HG02884 (cell line): ENCODE results near the gene SAP25.
"Not testable (repeated sequence)": the region's sequence is repeated elsewhere in the genome, so short reads cannot be mapped to it uniquely, and the experiment has no call there.

Experiments
- ATAC-seq: cut with Tn5 transposase; IDR thresholded peaks from one replicate; pipeline ENCODE4 v1.9.1; 2021; ENCODE audit warnings: mild to moderate bottlenecking, moderate library complexity; ENCODE audit not compliant: unreplicated experiment

The SAP25 gene

DNA sequence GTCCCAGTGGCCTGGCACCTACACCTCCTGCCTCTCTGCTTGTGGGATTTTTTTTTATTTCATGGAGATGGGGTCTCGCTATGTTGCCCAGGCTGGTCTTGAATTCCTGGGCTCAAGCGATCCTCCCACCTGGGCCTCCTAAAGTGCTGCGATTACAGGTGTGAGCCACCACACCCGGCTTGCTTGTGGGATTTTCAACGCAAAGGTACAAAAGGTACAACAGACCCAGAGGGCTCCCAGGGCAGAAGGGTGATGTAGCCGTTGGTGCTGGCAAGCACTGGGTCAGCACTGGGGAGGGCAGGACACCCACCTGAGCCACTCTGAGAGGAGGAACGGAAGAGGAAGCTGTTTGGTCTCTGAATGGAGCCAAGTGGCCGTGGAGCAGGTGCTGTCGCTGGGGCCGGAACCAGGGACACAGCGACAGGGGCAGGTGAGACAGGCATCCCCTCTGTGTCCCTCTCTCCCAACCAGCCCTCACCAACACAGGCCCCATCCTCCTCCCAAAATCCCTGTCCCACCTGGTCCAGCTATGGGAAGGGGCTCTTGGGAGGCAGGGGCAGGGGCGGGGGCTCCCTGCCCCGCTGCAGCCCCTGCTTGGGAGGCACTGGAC is 2.8 kb upstream of the SAP25 start:
- ATAC-seq: no peak

DNA sequence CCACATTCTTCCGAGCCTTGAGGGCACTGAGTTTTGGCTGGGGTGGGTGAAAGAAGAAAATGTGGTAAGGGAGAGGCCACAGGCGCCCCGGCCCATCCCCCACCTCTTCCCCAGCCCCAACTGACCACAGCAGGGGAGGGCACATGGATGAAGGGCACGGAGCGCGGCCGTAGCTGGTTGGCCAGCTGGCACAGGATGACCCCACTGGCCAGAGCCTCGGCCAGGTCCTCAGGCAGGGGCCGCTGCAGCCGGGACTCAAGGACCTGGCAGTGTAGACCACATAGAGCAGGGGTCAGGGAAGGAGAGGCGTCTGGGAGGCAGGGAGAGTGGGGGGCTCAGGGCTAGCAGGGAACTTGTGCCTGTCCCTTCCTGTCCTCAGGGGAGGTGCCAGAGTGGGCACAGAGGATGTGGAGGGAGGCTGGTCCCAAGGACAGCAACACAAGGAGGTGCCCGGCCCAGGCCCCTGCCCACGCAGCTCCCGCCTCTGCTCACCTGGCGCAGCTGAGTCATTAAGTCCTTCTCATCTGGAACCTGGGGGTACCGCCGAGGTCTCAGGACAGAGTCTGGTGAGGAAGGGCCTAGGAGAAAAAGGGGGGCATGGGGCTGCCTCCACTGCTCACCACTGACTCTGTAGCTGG is 2.2 kb upstream of the SAP25 start:
- ATAC-seq: no peak

DNA sequence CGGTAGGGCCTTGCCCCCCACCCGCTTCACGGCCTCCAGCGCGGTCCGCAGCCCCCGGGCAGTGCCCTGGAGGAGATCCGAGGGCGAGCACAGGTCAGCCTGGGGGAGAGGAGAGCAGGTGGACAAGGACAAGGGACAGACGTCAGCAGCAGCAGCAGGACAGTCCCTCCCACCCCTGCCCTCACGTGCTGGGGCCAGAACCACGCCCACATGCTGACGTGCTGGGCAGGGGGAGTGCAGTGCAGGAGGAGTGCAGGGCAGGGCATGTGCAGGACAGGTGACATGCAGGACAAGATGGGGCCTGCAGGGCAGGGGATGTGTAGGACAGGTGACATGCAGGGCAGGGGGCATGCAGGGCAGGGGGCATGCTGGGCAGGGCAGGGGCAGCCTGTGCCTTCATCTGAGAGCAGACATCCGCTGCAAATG is 1.5 kb upstream of the SAP25 start:
- no peak for ATAC-seq

DNA sequence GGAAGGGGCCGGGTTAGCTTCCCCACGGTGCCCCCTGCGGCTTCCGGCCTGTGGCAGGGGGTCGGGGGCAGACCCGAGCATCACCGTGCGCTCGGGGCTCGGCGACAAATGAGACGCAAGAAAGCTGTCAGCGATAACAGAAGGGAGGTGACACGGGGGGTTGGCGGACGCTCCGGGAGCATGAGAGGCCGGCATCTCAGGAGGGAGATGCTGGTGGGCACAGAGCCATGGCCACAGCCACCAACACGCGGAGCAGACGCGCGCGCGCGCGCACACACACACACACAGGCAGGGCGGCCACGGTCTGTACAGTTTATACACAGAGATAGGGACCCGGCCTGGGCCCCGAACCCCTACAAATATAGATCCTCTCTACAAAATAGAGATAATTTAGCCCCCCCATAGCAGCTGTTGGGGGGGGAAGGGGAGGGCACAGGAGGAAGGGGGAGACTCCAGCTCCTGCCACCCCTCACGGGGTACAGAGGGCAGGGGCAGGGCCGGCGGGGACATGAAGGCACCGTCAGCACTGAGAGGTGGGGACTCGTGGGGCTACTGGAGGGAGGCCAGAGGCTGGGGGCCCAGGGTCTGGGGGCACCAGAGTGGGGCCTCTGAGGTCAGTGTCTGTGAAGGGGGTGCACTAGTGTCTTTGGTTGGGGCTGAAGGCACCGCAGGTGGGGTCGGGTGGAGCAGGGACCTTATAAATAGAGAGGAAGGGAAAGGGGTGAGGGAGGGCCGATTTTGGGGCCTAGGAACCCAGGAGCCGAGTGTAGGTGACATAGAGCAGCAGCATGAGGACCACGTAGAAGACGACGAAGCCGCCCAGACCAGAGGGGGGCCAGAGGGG is 884 bp upstream of the SAP25 start:
- ATAC-seq: no peak

DNA sequence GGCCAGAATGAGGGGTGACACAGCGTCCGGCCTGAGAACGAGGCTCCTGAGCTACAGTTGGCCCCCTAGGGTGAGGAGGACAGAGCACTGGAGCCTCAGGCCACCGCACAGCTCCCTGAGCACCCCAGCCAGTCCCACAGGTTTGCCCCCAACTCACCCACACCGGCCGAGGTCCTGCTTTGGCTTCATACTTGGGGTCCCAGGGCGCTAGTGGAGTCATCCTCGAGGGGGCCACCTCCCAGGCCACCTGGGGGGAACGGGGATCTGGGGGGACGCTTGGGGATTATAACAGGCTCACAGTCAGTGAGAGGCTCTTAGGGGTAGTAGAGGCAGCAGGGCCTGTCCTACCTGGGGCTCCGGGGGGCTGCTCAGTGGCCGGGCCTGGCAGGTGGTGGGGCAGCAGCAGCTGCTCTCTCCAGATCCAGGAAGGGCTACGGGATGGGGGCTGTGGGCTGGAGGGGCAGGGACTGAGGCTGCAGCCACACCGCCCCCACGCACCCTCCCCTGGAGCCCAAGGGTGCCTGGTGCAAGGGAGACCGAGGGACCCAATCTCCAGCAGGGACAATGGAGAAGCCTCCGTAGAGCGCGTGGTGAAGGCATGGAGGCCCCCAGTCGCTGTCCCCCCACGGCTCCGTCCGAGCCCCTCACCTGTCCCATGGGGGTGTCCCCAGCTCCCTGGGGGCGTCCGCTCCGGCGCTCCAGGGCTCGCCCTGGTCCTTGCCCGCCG is 588 bp downstream of the SAP25 start:
- ATAC-seq: no peak

DNA sequence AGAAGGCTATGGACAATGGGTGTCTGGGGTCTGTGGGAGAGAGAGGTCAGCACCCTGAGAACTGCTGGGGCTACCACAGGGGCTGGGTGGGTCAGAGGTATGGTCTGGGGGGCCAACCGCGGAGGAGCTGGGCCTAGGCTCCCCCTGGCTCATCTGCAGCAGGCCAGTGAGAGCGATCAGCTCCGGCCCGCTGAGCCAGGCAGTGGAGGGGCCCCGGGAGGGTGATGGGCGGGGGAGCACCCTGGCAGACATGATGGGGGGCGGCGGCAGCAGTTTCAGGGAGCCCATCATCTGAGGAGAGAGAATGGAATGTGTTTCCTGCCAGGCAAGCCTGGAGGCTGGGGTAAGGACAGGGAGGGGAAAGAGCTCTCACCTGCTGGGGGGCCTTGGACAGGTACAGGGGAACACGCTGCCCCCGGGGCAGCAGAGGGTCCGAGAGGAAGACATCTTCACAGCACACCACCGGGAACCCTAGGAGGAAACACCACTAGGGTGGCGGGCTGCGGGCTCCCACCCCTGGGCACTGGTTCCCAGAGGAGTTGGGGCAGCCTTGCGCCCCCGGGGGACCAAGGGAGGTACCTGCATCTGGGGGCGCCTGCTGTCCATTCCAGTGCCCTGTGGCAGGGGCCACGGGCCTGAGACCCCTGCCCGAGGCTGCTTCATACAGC is 1.3 kb downstream of the SAP25 start:
- ATAC-seq: no peak

DNA sequence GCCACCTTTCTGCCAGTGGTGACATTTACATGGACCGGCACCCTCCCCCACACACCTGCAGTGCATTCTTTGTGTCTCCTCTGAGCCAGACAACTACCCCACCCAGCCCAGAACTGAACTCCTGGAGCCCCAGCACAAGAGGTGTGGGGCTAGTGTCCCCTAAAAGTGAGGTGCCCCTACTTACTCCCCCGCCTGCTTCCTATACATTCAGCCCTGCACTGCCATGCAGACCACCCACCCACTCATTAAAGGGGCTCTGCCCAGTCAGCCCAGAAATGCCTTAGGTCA is 1.9 kb downstream of the SAP25 start:
- ATAC-seq: no peak

DNA sequence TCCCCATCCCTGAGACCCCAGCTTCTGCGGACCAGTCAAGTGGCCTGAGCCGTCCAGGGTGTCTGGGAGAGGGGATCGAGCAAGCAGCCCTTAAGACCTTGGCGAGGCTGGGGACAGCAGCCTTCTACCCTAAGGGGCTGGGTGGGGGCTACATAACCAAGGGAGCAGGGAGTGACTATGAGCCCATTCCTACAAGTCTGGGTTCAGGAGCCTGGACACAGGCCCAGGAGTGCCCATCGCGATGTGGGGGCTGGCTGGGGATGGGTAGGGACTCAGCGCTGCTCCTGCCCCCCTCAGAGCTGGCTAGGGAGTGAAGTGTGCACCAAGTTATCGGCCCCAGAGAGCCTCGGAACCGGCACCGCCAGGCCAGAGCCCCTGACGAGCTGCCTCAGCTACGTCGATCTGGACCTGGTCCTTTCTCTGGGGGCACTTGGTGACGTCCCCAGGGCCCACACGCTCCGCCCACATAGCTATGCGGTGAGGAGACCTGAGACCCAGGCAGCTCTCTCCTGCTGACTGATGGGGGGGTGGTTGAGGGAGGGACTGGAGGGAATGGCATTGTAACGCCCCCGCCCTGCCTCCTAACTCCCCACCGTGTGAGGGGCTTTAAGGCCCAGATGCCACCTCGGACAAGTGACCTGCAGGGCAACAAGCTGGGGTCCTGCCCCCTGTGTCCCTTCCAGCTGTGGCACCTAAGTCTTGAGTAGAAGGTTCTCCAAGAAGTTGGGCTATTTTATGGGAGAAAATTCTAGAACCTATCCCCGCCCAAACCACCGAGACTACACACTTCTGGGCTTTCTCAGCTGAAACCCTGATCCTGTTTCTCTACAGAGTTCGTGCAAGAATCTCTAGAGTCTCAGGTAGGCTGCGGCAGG is 2.5 kb downstream of the SAP25 start:
- ATAC-seq: no peak

DNA sequence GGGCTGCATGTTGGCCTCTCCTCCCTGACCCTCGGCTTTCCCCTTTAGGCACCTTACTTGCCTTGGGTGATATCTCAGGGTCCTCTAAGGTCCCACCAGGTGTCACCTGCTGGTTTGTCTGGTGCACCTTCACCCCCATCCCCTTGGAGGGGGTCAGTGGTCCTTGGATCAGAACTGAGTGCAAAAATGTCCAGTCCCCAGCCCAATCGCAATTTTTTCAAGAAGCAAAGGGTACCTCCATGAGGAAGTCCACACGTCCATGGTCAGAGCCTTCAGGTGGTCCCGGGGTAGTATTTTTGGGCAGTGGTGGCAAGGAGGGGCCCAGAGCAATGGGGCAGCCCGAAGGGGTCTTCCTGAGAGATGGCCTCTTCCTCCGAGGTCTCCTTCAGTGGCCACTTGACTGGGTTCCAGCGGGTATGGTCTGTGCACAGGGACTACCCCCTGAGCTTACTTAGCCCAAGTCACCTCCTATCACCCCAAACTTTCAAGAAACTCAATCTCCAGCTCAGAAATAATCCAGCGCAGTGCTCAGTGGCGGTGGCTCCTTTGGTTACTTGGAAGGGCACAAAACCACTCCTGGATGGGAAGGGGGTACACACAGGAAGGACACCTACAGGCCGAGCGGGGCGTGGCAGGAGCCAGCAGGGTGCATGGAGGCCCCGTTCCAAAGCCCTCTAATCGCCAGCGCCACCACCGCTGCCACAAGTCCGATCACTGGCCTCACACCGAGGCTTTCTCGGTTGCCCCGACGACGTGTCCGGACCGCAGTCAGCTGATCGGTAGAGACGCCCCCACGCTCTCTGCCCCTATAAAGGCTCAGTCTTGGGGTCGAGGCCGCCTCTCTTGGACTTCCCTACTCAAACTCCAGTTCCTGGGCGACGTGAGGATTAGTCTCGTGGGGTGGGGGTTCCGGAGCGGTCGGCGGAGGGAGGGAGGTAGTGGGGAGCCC is 4.5 kb downstream of the SAP25 start:
- ATAC-seq: no peak

DNA sequence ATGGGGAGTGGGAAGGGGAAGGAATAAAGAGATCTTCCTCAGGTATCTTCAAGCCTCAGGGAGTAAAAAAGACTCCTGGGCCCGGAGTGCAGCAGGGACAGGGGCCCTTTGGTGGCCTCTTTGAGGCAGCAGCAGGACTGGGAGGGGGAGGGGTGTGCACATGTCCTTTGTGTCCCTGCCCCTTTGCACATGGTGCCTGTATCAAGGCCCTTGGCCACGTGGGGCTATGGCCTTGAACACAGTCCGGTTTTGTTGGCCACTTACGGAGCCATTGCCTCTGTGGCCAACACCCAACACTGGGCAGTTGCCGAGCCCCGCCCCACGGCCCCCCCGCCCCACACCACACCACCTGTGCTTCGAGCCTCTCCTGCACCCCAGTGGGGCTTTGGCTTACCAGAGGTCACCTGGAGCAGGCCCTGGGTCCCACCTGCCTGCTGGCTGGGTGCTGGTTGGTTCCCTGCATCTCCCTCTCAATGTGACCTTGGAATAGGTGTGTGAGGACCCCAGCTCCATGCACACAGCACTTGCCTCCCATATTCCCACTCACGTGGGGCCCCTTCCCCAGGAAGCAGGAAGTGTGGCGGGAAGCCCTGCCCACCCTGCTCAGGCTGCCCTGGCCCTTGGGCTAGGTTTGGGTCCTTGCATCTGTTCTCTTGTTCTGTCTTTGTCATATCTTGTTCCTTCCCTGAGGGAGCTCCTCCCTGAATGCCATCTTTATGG is 5.4 kb downstream of the SAP25 start:
- ATAC-seq: no peak

DNA sequence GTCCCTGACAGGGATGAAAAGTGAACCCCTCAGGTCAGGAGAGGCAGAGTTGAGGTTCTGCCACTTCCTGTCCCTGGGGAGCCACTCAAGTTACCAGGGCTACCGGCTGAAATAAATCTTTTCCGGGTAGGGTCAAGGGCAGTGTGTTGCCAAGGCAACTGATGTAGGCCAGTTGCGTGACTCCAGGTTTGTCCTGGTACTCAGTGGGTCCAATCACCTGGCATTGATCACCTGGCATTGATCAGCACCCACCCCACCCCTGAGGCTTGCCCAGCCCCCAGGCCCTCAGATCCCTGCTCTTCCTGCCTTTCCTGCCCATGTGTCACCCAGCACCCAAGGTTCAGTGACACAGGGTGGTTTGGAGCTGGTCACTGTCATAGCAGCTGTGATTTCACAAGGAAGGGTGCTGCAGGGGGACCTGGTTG is 5.9 kb downstream of the SAP25 start:
- ATAC-seq: no peak

DNA sequence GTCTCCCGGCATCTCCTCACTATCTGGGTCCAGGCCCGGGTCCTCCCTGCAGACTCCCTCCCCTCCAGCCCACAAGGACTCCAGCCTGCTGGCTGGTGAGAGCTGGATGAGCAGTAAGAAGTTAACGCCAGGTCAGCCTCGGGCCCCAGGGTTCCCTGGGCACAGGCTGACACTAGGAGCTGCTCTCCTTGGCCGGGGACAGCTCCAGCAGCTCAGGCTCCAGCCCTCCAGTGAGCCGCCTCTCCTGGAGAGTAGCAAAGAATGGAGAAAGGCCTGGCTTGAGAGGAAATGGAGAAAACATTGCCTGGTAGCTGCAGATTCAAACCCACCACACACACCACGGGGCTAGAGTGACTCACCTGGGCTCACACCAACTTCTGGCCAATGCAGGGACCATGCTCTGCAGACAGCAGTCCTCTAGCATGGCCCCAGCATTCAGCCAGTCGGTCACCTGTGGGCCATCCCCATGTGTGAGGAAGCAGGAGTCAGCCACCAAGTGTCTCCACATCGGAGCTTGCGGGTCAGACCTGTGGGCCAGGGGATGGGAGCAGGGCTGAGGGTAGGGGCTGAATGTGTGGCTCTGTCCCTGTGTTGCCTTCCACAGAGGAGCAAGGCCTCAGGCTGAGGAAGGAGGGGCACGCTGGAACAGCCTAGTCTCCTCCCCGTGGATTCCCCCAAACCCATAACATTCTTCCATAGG is 6.5 kb downstream of the SAP25 start:
- no peak for ATAC-seq

DNA sequence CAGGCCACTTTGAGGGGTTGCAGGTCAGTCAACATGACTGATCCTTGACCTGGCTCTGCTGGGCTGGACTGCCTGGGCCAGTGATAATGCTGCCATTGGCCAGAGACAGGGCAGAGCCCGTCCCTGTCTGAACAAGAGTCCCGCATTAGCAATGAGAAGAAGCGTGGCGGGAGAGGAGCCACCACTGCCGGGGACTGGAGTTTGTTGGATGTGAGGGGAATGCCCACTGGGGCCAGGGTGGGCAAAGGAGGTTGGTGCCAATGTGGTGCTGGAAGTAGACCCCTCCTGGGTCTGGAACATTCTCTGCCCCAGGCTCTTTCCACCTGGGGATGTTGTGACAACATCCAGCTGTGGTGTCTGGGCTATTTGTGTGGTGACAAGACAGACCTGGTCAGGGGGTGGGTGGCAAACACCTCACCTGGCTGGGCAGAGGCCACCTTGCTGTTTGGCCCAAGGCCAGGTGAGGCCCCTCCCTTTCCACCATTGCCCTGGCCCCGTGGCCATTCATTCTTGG is 7.6 kb downstream of the SAP25 start:
- no peak for ATAC-seq

DNA sequence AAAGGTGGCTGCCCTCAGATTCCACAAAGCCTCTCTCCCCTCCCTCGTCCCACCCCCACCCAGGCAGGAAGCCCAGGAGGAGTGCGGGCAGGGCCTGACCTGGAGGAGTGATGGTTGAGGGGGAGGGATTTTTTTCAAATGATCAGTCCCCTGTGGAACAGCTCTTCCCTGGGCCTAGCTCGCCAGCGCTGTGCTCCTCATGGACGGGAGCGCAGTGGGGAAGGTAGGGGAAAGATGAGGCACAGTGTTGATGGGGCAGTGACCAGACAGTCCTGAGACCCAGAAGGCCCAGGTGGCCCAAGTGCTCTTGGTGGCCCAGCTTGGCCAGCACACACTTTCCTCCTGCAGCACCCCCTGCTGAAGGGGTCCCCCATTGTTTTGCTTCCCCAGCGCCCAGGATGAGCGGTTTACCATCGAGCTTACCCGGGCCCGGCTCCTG is 8.5 kb downstream of the SAP25 start:
- ATAC-seq: no peak

DNA sequence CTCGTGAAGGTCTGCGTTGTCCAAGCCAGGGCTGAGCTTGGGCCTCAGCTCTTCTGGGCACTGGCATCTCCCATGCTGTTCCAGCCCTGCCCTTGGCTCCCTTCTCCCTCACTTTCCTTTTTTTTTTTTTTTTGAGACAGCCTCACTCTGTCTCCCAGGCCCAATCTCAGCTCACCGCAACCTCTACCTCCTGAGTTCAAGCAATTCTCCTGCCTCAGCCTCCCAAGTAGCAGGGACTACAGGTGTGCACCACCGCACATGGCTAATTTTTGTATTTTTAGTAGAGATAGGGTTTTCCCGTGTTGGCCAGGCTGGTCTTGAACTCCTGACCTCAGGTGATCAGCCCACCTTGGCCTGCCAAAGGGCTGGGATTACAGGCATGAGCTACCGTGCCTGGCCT is 9.3 kb downstream of the SAP25 start:
- ATAC-seq: not testable (repeated sequence)

DNA sequence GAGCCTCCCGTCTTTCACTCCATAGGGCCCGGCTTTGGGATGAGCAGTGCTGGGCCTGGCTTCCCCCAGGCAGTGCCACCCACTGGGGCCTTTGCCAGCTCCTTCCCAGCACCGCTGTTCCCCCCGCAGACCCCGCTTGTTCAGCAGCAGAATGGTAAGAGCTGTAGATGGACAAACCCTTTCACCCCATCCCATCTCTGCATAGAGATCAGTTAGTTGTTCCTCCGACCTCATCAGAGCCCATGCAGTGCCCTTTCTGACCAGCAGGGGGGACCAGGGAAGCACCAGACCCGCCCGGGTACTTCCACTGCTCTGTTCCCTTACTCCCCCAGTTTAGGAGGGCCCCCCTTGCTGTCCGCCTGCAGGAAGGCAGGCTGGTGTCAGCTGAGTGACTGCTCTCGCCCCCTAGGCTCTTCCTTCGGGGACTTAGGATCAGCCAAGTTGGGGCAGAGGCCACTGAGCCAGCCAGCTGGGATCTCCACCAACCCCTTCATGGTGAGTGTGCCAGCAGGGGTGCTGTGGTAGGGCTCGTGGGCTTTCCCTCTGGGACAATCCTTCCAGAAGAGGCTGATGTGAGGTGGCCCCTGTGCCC is 9.8 kb downstream of the SAP25 start:
- no peak for ATAC-seq

DNA sequence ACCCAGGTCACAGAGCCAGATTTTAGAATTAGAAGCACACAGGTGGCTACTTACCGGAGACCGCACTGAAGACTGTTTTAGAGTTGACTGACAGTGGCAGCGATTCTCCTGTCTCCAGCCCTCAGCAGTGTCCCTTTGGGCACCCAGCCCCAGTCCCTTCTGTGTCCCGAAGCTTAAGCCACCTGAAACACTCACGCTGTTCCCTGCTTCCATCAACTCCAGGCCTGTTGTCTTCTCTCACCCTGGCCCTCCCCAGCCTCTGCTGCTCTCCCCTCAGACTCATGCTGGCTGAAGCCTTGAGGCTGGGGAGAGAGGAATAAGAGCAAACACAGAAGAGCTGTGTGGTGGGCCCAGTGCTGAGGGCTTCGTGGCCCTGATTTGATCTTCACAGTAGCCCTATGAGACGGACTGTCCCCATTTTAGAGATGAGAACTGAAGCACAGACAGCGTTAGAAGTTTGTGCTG is 10.6 kb downstream of the SAP25 start:
- ATAC-seq: no peak
